NT2/D1 (cell line): ENCODE results near the gene GPNMB.

ENCODE experiments used
- SUZ12 ChIP-seq: IDR thresholded peaks from 2 replicates; pipeline ENCODE4 v1.6.1; 2011; ENCODE audit not compliant: insufficient read length, insufficient read depth; ENCODE audit errors: extremely low read depth
- YY1 ChIP-seq: IDR thresholded peaks from 2 replicates; pipeline ENCODE4 v1.6.1; 2011; ENCODE audit not compliant: insufficient read length, insufficient read depth
- ZNF274 ChIP-seq: IDR thresholded peaks from 2 replicates; pipeline ENCODE4 v1.6.1; 2011; ENCODE audit warnings: mild to moderate bottlenecking, low read depth, low read length

DNA sequence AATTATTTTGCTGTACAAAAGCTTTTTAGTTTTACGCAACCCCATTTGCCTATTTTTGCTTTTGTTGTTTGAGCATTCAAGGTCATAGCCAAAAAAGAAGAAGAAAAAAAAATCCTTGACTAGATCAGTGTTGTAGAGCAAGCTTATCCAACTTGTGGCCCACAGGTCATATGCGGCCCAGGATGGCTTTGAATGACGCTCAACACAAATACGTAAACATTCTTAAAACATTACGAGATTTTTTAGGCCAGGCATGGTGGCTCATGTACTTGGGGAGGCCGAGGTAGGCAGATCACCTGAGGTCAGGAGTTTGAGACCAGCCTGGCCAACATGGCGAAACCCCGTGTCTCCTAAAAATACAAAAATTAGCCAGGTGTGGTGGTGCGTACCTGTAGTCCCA lies 44.4 kb downstream of the GPNMB start:
- TF ChIP-seq YY1 (no peak), SUZ12 (no peak), ZNF274 (no peak)
